HepG2 (cell line): Measurements from ENCODE around the gene DPH1.

Experiments used
- CHD2 ChIP-seq: IDR thresholded peaks from 2 replicates; pipeline ENCODE4 v1.6.1; 2011; ENCODE audit warnings: low read depth, low read length, improper control_type of control experiment
- MAFG ChIP-seq: sonication (generic); formaldehyde crosslinking; IDR thresholded peaks from 2 replicates; pipeline ENCODE4 v1.5.1; 2020; ENCODE audit warnings: mild to moderate bottlenecking, missing genetic modification reagents
- ZNF546 ChIP-seq: sonication (generic); formaldehyde crosslinking; conservative IDR thresholded peaks from 2 replicates; pipeline ENCODE4 v1.8.1; 2023; ENCODE audit warnings: mild to moderate bottlenecking, missing genetic modification reagents
- ZZZ3 ChIP-seq: sonication (generic); formaldehyde crosslinking; IDR thresholded peaks from 2 replicates; pipeline ENCODE4 v1.4.0; 2020; ENCODE audit warnings: missing genetic modification reagents, mild to moderate bottlenecking, borderline replicate concordance

DNA sequence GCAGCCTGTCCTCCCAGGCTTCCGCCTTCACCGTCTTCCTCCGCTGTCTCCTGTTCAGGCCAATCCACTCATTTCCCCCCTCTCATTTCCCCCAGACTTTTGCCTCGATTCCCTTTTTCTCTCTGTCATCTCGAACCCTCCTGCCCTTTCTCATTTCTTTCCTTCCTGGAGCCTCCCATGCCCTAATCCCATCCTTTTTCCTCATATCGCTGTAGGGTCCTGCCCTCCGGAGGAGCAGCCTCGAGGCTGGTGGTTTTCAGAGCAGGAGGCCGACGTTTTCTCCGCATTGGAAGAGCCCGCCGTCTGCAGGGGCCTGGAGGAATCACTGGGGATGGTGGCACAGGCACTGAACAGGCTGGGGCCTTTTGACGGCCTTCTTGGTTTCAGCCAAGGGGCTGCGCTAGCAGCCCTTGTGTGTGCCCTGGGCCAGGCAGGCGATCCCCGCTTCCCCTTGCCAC lies 12.5 kb downstream of the DPH1 start:
- TF ChIP-seq CHD2 (no peak), ZNF546 (no peak), MAFG (no peak), ZZZ3 (CRISPR knock-in tag) (no peak)
